Activated T-cell treated with anti-CD3 and anti-CD28 coated beads for 48 hours (primary cell): ENCODE data around the gene SUN2.

ENCODE experiments used
- DNase-seq: peaks from one replicate; pipeline ENCODE4 v3.0.0-alpha.2; 2020; ENCODE audit warnings: low read depth

SUN2 gene

GRCh38 chr22:38753948-38754750 lies 1.6 kb downstream of the SUN2 start:
- no peak for DNase-seq

- DNase-seq, result peak; percentile 58
Observed at GRCh38 chr22:38751422-38752346, 4.1 kb downstream of the SUN2 start.

- DNase-seq, result no peak
Observed at GRCh38 chr22:38751066-38751421, 4.8 kb downstream of the SUN2 start.

DNA sequence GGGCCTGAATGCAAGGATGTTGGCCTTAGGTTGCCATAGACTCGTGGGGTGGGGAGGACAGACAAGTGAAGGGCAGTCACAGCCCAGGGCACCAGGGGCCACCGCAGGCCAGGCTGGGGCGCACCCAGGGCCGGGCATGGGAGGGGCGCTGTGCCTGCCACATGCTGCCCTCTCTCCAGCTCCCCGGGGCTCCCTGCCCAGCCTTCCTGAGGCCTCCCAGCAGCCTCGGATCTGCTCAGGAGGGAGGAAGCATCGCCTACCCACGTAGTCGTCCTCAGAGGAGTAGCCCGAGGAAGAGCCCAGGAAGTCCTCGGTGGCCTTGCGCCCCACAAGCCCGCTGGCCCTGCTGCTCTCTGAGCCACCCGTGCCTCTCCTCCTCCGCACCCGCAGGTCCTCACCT lies 5.2 kb downstream of the SUN2 start:
- DNase-seq, result no peak

GRCh38 chr22:38750104-38750503 lies 5.7 kb downstream of the SUN2 start:
- DNase-seq, result no peak

- DNase-seq, result no peak
Observed at GRCh38 chr22:38748487-38749136, 7.2 kb downstream of the SUN2 start.

DNA sequence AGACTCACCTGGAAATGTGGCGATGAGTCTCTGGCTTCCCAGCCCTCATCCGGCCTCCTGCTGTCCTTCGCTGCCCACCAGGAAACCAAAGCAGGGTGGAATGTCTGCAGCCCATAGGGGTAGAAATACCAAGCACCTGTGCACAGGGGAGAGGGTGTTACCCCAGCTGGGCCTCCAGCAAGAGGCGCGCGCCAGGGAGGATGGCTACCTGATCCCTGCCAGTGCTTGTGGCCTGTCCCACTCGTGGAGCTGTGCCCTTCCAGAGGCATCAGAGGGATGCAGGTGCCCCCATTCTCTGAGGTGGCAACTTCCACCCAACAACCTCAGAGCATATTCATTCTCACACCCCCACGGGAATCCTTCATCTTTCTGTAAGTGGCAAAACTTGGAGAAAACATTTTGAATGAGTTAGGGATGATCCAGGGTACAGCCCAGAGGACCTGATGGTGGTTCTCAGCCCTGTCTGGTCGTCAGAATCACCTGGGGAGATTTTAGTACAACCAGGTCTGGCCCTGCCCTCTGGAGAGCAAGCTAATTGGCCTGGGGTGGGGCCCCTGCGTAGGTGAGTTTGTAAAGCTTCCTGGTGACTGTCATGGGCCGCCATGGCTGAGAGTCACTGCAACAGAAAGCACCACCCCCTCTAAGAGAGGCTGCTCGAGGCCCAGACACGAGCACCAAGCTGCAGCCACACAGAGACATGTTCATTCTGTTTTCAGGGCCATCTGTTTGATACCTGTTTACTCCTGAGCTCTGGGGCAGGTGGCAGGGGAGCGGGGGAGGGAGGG lies 9.9 kb downstream of the SUN2 start:
- no peak for DNase-seq

- no peak for DNase-seq
Observed at GRCh38 chr22:38744981-38745380, 10.8 kb downstream of the SUN2 start.

DNA sequence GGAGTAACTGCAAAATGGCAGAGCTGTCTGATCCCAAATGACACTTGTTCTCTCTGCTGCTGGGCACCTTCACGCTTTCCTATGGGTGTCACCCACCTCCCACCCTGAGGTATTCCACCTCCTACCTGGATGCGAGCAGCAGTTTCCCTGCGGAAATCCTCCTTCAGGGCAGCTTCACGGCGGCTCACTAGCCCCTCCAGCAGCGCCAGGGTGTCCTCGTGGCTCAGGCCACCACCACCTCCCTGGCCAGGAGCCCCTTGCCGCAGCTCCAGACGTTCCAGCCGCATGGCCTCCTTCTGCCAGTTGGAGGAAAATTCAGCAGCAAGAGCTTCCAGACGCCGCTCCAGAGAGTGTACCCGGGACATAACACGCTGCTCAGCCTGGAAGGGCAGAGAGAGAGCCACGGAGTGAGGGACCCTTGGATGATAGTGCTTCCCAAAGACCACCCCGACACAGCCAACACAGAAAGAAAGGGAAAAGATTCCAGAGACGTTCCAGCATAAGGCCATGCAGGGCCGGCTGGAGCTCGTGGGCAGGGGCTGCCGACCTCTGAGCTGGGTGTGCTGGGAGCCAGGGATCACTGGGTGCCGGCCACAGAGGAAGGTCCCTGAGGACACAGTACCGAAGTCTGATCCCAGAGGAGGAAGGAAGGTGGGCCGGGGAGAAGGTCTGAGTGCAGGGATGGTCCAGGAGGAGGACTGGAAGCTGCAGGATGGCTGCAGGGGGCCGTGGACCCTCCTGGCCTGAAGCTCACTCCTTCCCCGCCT lies 13.4 kb downstream of the SUN2 start:
- no peak for DNase-seq

DNA sequence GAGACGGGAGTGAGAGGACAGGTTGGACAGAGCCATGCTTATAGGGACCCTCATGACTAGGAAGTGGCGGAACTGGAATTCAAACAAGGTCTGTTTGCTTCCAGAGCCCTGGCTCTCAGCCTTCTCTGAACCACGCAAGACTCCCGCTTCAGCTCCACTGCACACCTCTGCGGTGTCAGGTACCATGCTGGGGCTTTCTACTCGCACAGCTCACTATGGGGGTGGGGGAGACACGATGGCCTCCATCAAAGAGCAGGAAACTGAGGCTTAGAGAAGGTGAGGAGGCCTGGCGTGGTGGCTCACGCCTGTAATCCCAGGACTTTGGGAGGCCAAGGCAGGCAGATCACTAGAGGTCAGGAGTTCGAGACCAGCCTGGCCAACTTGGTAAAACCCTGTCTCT lies 14.2 kb downstream of the SUN2 start:
- DNase-seq, result no peak

DNA sequence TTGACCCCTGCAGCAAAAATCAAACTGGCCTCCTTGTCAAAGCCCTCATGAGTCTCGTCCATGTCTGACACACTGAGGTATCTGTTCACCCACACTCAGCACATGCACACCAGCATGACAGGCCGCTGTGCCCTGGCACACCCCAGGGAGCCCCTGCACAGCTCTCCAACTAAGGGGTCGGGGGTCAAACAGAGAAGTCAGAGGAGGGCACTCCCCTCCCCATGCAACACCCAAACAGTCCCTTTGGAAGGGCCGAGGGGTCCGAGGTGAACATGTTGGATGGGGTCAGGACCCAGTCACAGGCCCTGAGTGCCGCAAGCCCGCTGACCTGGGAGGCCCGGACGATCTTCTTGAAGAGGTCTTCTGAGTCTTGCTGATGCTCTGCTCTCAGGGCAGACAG lies 14.6 kb downstream of the SUN2 start:
- DNase-seq, result no peak

DNA sequence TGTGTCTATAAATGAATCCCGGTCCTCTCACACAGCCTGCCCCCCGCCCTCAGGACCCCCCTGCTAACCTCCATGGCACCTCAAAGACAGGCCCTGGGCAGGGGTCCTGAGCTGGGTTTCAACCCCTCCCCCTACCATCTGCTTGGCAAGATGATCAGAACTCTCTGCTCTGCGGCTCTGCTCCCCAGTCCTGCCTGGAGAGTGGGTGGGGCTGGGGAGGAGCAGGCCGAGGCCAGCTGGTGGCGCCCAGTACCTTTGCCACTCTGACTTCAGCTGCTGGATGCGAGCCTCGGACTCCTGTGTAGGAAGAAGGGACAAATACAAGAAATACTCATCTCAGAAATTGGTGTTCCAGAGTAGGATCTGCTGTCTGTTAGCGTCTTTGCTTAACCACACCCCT lies 15.0 kb downstream of the SUN2 start:
- DNase-seq, result no peak

DNA sequence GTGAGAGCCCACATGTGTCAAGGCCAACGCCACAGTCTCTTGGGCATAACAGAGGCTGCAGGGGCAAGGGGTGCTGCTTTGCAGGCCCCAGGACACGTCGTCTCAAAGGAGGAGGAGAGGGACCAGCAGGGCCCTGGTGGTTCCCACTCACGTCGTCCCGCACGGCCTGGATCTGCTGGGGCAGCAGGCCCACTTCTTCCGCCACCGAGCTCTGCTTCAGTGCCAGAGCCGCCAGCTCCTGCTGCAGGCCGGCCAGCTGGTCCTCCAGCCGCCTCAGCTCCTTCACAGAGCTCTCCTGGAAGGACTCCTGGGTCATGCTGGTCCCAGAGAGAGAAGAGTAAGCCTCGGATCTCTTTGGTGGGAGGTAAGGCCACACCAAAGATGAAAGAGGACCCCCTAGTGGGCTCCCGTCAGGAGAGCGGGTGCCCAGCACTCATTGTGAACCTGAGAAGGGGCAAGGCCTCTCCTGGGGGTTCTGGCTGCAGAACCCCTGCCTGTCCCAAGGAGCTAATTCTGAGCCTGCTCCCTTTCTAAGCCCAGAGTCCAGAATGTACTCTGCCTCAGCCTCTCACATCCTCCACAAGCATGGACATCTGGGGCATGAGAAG lies 15.6 kb downstream of the SUN2 start:
- no peak for DNase-seq

DNA sequence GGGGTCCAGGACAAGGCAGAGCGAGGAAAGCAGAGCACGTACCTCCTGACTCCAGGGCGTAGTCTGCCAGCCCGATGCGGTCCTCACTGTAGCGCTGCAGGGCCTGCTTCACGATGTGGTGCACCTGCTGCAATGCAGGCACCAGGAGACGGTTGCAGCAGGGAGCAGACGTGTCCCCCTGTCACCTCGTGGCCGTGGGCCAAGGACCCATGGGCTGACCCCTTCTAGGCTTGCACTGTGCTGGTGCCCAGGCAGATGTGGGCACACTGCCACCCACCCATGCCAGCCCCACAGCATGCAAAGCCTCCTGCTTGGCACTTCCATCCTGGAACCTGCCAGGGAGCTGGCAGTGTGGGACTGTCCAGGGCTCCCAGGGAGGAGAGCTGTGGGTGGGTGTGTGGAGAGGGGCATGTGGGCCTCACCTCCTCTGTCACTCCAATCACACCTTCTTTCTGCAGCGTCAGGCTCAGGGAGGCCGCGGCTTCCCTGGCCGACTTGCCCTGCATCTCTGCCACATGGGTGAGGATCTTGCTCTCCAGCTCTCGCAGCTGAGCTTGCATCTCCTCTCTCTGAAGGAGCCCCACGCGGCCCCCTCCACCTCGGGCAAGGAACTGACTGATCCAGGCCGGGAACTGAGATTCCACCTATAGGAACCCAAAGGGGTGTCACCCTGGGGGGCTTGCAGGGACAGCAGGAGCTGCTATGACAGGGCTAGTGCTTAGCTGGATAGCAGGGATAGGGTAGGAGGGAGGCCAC lies 16.3 kb downstream of the SUN2 start:
- DNase-seq, result no peak

DNA sequence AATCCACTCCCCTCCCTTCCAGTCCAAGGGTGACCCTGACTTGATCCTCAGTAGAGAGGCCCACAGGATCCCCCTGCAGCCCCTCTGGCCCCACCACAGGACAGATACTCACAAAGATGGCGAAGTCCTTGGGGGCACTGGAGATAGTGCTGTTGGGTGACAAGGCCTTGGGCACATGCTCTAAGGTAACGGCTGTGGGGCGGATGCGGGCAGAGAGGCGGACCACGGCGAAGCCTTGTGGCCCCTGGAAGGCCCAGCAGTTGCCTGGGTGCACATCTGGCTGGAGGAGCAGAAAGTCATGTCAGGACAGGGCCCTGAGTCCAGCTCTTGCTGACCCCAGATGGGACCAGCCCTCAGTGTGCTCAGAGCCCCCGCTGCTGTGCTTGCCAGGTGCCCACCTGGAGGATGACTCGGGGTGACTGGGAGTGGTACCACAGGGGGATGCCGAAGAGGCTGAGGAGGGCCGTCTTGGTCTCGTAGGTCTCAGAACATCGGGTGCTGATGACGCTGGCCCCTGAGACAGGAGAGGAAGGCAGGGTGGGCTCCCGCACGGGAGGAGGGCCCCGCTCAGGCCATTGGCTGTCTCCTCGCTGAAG lies 17.2 kb downstream of the SUN2 start:
- no peak for DNase-seq

GRCh38 chr22:38737302-38738060 lies 18.3 kb downstream of the SUN2 start:
- no peak for DNase-seq

GRCh38 chr22:38736257-38736570 lies 19.6 kb downstream of the SUN2 start:
- no peak for DNase-seq

DNA sequence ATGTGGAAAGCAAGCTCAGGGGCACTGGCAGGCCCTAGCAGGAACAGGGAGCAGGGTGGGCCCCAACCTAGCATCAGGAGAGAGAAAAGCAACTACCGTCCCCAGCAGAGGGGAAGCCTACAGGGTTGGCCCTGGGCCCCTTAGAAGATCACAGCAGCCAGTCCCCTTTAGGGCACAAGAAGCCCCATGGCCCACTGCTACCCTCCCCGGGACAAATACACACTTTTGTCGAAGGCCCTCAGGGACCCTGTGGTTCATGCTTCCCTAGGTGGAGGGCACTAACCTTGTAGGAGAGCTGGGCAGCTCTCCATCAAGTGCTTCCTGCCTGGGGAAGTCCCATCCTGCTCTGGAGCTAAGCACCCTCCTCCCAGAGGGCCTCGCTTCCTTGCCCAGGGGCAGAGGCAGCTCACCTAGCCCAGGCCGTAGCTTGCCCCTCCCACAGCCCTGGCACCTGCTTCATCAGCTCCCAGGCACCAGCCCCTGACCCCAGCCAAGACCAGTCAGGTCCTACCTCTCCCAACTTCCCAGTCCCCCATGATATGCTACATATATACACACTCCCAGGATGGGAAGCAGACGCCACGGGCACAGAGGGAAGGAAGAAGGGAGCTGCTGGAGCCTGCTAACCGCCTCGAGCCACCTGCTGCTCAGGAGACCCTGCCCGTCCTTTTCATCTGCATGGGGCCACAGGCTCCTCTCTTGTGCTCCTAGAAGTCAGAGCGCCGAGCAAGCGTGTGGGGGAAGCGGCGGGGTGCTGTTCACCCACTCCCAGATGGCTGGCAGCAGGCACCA lies 20.1 kb downstream of the SUN2 start:
- DNase-seq, result no peak
